Prostate gland (tissue), 2 donors: Measurements from ENCODE around the gene DUSP1.

ENCODE experiments used
- CTCF ChIP-seq, 4 experiments: fragments of 200-600 bp in 2 of 4; fragments of 450-650 bp in 2 of 4; sonication (generic) in 2 of 4; IDR thresholded peaks; 1 replicate in 3 of 4; 2 replicates in 1 of 4; pipeline ENCODE4 v1.5.1; 2016 to 2019; ENCODE audit warnings: antibody characterized with exemption in 4 of 4, mild to moderate bottlenecking in 2 of 4, moderate library complexity in 2 of 4
- POLR2A ChIP-seq: fragments of 450-650 bp; IDR thresholded peaks from one replicate; pipeline ENCODE4 v1.6.1; 2016; ENCODE audit warnings: antibody characterized with exemption, mild to moderate bottlenecking
- POLR2AphosphoS5 ChIP-seq: sonication (generic); formaldehyde crosslinking; IDR thresholded peaks from one replicate; pipeline ENCODE4 v1.6.1; 2017; ENCODE audit warnings: antibody characterized with exemption

GRCh38 chr5:172765766-172766286, 5.2 kb downstream of the DUSP1 start:
- TF ChIP-seq CTCF (IDR thresholded peaks at IDR 0.05) (no peak), POLR2AphosphoS5 (no peak), POLR2A (no peak)
